Erythroblast (primary cell): ENCODE measurements around the gene MYL12A.

ENCODE experiments used
- GATA1 ChIP-seq: IDR thresholded peaks from 2 replicates; pipeline ENCODE4 v1.6.1; 2011; ENCODE audit warnings: low read depth, mild to moderate bottlenecking, control low read depth, low read length, moderate library complexity
- POLR2A ChIP-seq: IDR thresholded peaks from 2 replicates; pipeline ENCODE4 v1.6.1; 2011; ENCODE audit warnings: mild to moderate bottlenecking, low read length

- TF ChIP-seq POLR2A (no peak), GATA1 (no peak)
Measured at GRCh38 chr18:3256693-3257626, 9.4 kb downstream of the MYL12A start.
